ENCODE data around the gene SSB.

SSB gene

DNA sequence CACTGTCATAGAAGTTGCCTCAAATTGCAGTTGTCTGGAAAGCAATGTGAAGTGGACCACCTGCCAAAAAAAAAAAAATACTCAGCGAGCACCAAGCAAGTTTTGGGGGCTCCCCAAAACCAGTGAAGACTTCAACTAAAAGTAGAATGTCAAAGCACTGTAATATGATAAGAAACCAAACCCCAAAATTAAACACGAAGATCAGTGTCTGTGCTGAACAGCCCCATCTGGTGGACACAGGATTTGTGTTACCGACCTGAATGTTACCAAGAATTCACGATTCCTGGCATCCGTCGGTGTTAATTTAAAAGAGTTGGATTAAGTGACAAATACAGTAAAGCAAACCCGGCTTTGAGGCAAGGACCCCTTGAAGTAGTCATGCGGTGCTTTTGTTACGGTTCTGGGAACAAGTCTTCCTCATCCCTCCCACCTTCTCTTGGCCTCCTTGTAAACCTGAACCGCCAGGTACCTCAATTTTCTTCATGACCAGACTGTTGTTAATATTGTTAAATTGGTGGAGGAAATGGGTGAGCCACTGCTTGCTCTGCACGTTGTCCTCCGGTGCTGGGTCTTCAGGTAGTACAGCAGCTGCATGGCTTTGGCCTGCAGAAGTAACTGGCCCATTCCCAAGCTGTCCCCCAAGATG lies 31.3 kb upstream of the SSB start:
- Histone ChIP-seq H3K9ac (ENCODE audit: low read depth, low read length) (no peak overlapping the region), H3K36me3 (ENCODE audit: insufficient read depth, low read depth, low read length) (no peaks in the 10 kb centered on the region), H3K4me1 (ENCODE audit: insufficient read depth, low read length) (no peaks in the 10 kb centered on the region), H3K9me3 (ENCODE audit: insufficient read depth, low read depth, low read length) (no peaks in the 10 kb centered on the region), H3K27ac (ENCODE audit: low read length) (no peak overlapping the region), H3K4me3 (ENCODE audit: low read length) (no peak overlapping the region), H3K27me3 (ENCODE audit: insufficient read depth, low read length) (no peaks in the 10 kb centered on the region)

DNA sequence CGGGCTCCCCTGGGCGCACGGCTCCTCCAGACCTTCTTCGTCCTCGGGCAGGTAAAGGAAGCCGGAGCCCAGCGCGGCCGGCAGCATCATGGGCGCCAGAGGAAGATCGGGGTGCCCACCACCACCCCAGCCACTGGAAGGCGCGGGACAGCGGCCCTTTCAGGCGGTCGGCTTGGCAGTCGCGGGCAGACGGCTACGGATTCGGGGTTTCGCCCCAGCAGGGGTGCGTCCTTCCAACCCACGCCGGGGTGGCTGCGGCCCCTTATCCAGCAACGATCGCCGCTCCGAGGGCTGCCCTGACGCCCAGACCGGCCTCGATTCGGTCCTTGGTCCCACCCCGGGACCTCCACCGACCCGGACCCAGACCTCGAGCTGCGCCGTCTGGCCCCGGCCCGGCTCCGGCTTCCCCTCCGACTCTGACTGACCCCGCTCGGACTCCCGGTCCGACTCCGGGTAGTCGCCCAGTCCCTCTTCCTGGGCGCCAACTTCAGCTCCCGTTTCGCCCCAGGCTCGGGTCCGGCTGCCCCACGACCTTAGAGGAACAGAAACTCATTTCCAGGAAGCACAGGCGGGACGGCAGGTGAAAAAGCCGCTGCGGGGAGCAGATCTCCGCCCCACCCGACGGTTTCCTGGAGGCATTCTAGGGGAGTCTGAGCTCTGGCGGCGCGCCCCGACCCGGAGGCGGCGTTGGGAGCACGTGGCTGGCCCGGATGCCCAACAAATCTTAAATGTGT lies 30.2 kb upstream of the SSB start:
- no peak overlapping the region for H3K4me3 ChIP-seq (ENCODE audit: low read length)
- no peak overlapping the region for H3K9ac ChIP-seq (ENCODE audit: low read depth, low read length)

DNA sequence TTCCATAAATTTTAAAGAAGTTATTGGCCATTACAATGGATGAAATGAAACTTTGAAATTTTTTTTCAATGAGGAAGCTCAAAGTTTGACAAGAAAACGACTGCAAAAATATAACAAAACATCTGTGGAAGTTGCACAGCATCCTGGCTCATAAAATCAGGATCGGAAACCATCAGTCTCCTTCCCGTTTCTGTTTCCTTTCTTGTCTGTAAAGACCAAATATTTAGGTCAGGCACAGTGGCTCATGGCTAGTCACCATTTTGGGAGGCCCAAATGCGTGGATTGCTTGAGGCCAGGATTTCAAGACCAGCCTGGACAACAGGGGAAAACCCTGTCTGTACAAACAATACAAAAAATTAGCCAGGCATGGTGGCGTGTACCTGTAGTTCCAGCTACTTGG lies 27.6 kb upstream of the SSB start:
- Histone ChIP-seq H3K36me3 (ENCODE audit: insufficient read depth, low read depth, low read length) (no peaks in the 10 kb centered on the region), H3K27ac (ENCODE audit: low read length) (no peak overlapping the region), H3K4me1 (ENCODE audit: insufficient read depth, low read length) (no peaks in the 10 kb centered on the region), H3K4me3 (ENCODE audit: low read length) (no peak overlapping the region), H3K9me3 (ENCODE audit: insufficient read depth, low read depth, low read length) (no peaks in the 10 kb centered on the region), H3K27me3 (ENCODE audit: insufficient read depth, low read length) (no peaks in the 10 kb centered on the region), H3K9ac (ENCODE audit: low read depth, low read length) (no peak overlapping the region)

More for the DNA sequence above, 30.2 kb upstream of the SSB start:
- no peaks in the 10 kb centered on the region for H3K4me1 ChIP-seq (ENCODE audit: insufficient read depth, low read length)
- no peaks in the 10 kb centered on the region for H3K9me3 ChIP-seq (ENCODE audit: insufficient read depth, low read depth, low read length)
- no peaks in the 10 kb centered on the region for H3K36me3 ChIP-seq (ENCODE audit: insufficient read depth, low read depth, low read length)
- H3K27me3 ChIP-seq (ENCODE audit: insufficient read depth, low read length) = no peaks in the 10 kb centered on the region
- H3K27ac ChIP-seq (ENCODE audit: low read length) = no peak overlapping the region

DNA sequence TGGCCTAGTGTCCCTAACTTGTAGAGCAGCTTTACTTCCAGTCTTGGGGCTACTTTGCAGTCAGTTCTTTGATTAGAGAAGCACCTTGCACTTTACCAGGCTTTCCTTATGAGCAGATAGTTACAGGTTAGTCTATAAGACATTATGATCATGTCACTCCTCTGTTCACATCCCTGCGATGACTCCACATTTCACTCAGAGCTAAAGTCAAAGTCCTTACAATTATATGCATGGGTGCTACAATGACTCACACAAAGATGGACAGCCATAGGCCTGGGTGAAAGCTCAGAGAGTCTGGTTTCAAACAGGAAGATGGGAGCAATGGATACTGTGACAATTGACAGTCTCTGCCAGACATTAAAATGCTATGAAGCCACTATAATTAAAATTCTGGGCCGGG lies 27.1 kb upstream of the SSB start:
- Histone ChIP-seq H3K9me3 (ENCODE audit: insufficient read depth, low read depth, low read length) (no peaks in the 10 kb centered on the region), H3K9ac (ENCODE audit: low read depth, low read length) (no peak overlapping the region), H3K4me1 (ENCODE audit: insufficient read depth, low read length) (no peaks in the 10 kb centered on the region), H3K36me3 (ENCODE audit: insufficient read depth, low read depth, low read length) (no peaks in the 10 kb centered on the region), H3K4me3 (ENCODE audit: low read length) (no peak overlapping the region), H3K27me3 (ENCODE audit: insufficient read depth, low read length) (no peaks in the 10 kb centered on the region), H3K27ac (ENCODE audit: low read length) (no peak overlapping the region)

DNA sequence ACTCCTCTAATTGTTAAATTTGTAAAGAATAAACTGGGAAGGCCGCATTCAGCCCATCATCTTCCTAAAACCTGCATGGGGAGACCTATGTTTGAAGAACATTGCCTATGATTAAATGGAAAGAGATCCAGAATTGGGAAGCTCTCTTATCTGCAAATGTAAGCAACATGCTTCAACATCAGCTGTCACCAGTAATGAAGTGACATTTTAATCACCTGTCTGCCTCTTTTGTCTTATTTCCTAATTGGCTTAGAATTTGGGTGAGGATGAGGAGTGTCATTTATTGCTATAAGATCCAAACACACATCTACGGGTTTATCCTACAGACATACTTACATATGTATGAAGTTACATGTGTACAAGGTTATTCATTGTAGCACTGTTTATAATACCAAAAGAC lies 26.0 kb upstream of the SSB start:
- Histone ChIP-seq H3K4me3 (ENCODE audit: low read length) (no peak overlapping the region), H3K27ac (ENCODE audit: low read length) (no peak overlapping the region), H3K36me3 (ENCODE audit: insufficient read depth, low read depth, low read length) (no peaks in the 10 kb centered on the region), H3K4me1 (ENCODE audit: insufficient read depth, low read length) (no peaks in the 10 kb centered on the region), H3K9me3 (ENCODE audit: insufficient read depth, low read depth, low read length) (no peaks in the 10 kb centered on the region), H3K27me3 (ENCODE audit: insufficient read depth, low read length) (no peaks in the 10 kb centered on the region), H3K9ac (ENCODE audit: low read depth, low read length) (no peak overlapping the region)

DNA sequence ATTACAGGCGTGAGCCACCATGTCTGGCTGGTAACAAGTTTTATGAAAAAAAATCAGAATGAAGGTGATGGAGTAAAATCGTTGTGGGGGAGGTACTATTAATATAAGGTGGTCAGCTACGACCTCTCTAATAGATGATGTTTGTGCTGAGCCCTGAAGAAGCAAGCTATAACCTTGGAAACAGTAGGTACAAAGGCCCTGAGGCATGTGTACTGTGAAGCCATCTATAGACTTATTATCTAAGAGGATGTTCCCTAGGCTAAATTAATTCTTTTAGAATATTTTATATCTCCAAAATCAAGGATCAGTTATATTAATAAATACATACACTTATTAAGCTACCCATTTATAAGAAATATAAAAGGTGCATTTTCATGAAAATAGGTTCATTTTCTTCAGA lies 23.3 kb upstream of the SSB start:
- Histone ChIP-seq H3K27ac (ENCODE audit: low read length) (no peak overlapping the region), H3K4me3 (ENCODE audit: low read length) (no peak overlapping the region), H3K4me1 (ENCODE audit: insufficient read depth, low read length) (no peaks in the 10 kb centered on the region), H3K36me3 (ENCODE audit: insufficient read depth, low read depth, low read length) (no peaks in the 10 kb centered on the region), H3K9me3 (ENCODE audit: insufficient read depth, low read depth, low read length) (no peaks in the 10 kb centered on the region), H3K9ac (ENCODE audit: low read depth, low read length) (no peak overlapping the region), H3K27me3 (ENCODE audit: insufficient read depth, low read length) (no peaks in the 10 kb centered on the region)

DNA sequence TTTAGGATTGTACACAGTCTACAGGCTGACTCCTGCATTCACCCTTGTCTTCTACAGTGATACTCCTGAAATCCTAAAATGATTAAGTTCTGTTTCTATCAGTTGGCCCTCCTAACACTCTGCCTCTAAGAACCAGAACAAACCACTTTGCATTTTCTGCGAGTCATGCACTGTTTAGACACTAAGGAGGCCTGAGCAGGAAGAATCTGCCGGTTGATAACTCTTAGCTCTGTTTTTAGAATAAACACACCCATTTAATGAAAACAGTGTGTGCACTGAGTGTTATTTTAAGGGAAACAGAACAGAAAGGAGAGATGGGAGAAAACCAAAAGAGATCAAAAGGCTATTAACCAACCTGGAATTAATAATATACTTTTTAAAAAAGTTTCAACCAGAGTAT lies 22.9 kb upstream of the SSB start:
- Histone ChIP-seq H3K9ac (ENCODE audit: low read depth, low read length) (no peak overlapping the region), H3K27me3 (ENCODE audit: insufficient read depth, low read length) (no peaks in the 10 kb centered on the region), H3K4me3 (ENCODE audit: low read length) (no peak overlapping the region), H3K4me1 (ENCODE audit: insufficient read depth, low read length) (no peaks in the 10 kb centered on the region), H3K27ac (ENCODE audit: low read length) (no peak overlapping the region), H3K36me3 (ENCODE audit: insufficient read depth, low read depth, low read length) (no peaks in the 10 kb centered on the region), H3K9me3 (ENCODE audit: insufficient read depth, low read depth, low read length) (no peaks in the 10 kb centered on the region)

DNA sequence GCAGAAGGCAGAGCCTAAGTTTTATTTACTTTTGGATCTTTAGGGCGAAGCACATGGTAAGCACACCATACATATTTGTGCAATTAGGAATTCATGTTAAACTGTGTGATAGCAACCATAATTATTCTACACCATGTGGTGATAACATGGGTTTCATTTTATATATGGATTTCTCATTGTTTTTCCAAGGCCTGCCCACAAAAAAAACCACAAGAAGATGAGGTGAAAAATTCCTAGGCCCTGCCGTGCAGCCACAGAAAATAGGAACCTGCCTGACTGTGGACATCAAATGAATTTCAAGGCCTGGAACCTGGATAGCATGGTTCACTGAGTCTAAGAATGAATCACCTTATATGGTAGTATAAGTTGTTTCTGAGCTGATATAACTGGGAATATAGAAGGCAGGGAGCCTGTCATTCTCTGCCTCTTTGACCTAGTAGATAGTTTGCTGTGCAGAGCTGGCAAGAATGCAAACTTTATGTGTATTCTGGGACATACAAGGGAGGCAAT lies 22.4 kb upstream of the SSB start:
- Histone ChIP-seq H3K27ac (ENCODE audit: low read length) (no peak overlapping the region), H3K4me1 (ENCODE audit: insufficient read depth, low read length) (no peaks in the 10 kb centered on the region), H3K4me3 (ENCODE audit: low read length) (no peak overlapping the region), H3K9ac (ENCODE audit: low read depth, low read length) (no peak overlapping the region), H3K9me3 (ENCODE audit: insufficient read depth, low read depth, low read length) (no peaks in the 10 kb centered on the region), H3K27me3 (ENCODE audit: insufficient read depth, low read length) (no peaks in the 10 kb centered on the region), H3K36me3 (ENCODE audit: insufficient read depth, low read depth, low read length) (no peaks in the 10 kb centered on the region)

DNA sequence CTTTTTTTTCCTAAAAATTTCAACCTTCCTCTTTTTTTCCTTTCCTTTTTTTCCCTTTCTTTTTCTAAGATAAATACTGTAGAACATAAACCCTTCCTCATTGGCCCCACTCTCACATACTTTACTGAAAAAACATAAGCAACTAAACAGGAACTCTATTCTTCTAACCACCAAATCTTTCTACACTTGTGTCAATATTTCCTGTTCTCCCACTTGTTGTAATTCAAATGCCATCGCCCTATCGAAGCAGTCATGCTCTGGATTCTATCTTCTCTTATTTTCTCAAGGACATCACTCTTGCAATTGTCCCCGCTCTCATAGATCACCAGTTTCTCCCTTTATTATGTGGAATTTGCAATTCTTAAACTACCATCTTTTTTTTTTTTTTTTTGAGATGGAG lies 20.2 kb upstream of the SSB start:
- no peaks in the 10 kb centered on the region for H3K9me3 ChIP-seq (ENCODE audit: insufficient read depth, low read depth, low read length)

DNA sequence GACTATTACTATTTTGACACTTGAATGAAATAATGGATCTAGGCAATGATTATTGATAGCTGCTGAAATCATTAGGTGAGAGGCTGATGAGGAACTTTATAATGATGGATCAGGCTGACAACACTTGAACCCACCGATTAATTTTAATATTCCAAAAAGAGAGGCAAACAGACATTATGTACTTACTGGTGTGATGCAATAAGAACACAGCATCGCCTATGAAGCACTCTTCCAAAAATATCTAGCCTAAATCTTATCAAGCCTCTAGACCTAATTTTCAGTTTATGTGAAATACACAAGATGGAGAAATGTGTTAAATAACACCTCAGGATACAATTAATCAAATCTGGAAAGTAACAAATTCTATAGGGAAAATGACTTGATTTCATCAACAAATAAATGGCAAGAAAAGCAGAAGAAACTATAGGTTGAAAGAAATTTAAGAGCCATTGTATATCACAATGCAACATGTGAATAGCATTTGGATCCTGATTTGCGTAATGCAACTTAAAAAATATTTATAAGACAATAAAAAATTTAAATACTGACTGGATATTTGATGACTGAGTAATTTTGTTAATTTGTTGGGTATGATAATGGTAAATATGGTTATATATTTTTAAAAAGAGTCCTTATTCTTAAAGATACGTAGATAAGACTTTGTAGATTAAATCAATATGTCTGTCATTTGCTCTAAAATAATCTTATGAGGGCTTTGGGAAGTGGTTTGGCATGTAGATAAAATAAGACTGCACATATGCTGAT lies 17.2 kb upstream of the SSB start:
- no peak overlapping the region for H3K27ac ChIP-seq (ENCODE audit: low read length)
- no peak overlapping the region for H3K4me3 ChIP-seq (ENCODE audit: low read length)
- H3K36me3 ChIP-seq (ENCODE audit: insufficient read depth, low read depth, low read length) = no peaks in the 10 kb centered on the region
- no peak overlapping the region for H3K9ac ChIP-seq (ENCODE audit: low read depth, low read length)
- H3K9me3 ChIP-seq (ENCODE audit: insufficient read depth, low read depth, low read length) = no peaks in the 10 kb centered on the region
- no peaks in the 10 kb centered on the region for H3K4me1 ChIP-seq (ENCODE audit: insufficient read depth, low read length)
- no peaks in the 10 kb centered on the region for H3K27me3 ChIP-seq (ENCODE audit: insufficient read depth, low read length)

More for the DNA sequence above, 20.2 kb upstream of the SSB start:
- no peak overlapping the region for H3K27ac ChIP-seq (ENCODE audit: low read length)
- no peaks in the 10 kb centered on the region for H3K36me3 ChIP-seq (ENCODE audit: insufficient read depth, low read depth, low read length)
- H3K27me3 ChIP-seq (ENCODE audit: insufficient read depth, low read length) = no peaks in the 10 kb centered on the region
- H3K4me3 ChIP-seq (ENCODE audit: low read length) = no peak overlapping the region
- H3K9ac ChIP-seq (ENCODE audit: low read depth, low read length) = no peak overlapping the region
- no peaks in the 10 kb centered on the region for H3K4me1 ChIP-seq (ENCODE audit: insufficient read depth, low read length)

DNA sequence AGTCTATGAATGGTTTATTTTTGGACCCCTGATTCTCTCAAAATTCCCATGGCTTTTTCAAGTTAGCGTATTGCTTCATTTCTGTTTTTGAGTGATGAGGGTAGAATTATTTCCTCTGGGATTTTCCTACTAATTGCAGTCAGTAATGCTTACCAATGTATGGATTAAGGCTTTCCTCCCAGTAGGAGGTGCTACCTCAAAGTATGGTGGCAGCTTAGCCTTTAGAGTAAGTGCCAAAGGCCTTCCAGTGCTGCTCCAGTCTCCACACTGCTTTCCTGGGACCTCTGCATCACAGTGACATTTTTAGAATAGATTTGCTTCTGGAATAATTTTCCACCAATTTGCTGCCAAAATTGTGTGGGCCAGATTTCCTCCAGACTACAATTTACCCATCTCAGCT lies 16.2 kb upstream of the SSB start:
- Histone ChIP-seq H3K9me3 (ENCODE audit: insufficient read depth, low read depth, low read length) (no peaks in the 10 kb centered on the region), H3K4me1 (ENCODE audit: insufficient read depth, low read length) (no peaks in the 10 kb centered on the region), H3K9ac (ENCODE audit: low read depth, low read length) (no peak overlapping the region), H3K27me3 (ENCODE audit: insufficient read depth, low read length) (no peaks in the 10 kb centered on the region), H3K27ac (ENCODE audit: low read length) (no peak overlapping the region), H3K36me3 (ENCODE audit: insufficient read depth, low read depth, low read length) (no peaks in the 10 kb centered on the region), H3K4me3 (ENCODE audit: low read length) (no peak overlapping the region)

DNA sequence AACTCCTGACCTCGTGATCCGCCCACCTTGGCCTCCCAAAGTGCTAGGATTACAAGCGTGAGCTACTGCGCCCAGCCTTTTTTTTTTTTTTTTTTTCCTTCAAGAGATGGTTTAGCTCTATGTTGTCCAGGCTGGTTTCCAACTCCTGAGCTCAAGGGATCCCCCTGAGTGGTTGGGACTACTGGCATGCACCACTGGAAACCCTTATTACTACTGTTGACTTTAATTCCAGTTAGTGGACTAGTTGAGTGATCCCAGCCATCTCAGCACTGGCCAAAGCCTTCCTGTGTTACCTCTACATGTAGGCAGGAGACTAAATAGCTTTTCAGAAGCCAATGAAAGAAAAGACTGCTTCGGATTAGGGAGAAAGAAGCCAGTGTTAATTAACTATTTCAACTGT lies 8.1 kb upstream of the SSB start:
- no peaks in the 10 kb centered on the region; the same call in 1 of the 2 replicates for H3K4me1 ChIP-seq (ENCODE audit: insufficient read depth, low read length)
- no peak overlapping the region for H3K27ac ChIP-seq (ENCODE audit: low read length)
- no peak overlapping the region for H3K9ac ChIP-seq (ENCODE audit: low read depth, low read length)
- H3K9me3 ChIP-seq (ENCODE audit: insufficient read depth, low read depth, low read length) = no peaks in the 10 kb centered on the region
- no peak overlapping the region for H3K4me3 ChIP-seq (ENCODE audit: low read length)
- H3K27me3 ChIP-seq (ENCODE audit: insufficient read depth, low read length) = no peaks in the 10 kb centered on the region
- no peaks in the 10 kb centered on the region for H3K36me3 ChIP-seq (ENCODE audit: insufficient read depth, low read depth, low read length)

Measured in iPS-20b (cell line).